Thoracic aorta (tissue), 2 donors: ENCODE data around the gene DPP6. TPM values are rescaled to one million over a fixed set of nuclear protein-coding genes. Genes with fewer than 3 reads are reported as not detected.

Source experiments
- ATAC-seq: fragments of 150-250 bp; one replicate; pipeline ENCODE4 v1.8.0; 2017; ENCODE audit warnings: low read depth; ENCODE audit not compliant: insufficient number of reproducible peaks, low FRiP score
- DNase-seq: peaks from one replicate; pipeline ENCODE4 v3.0.0-alpha.2; 2020; ENCODE audit warnings: low spot score
- H3K27ac ChIP-seq, 2 donors: fragments of 200-600 bp; sonication (generic); 1 replicate in 1 of 2; 2 replicates in 1 of 2; pipeline ENCODE4 v1.5.1; 2016; ENCODE audit warnings: mild to moderate bottlenecking in 2 of 2, moderate library complexity in 2 of 2
- H3K27me3 ChIP-seq: fragments of 200-600 bp; sonication (generic); replicated peaks from 2 replicates; pipeline ENCODE4 v1.6.0; 2016; ENCODE audit warnings: mild to moderate bottlenecking; ENCODE audit not compliant: insufficient read depth
- H3K36me3 ChIP-seq: fragments of 200-600 bp; sonication (generic); one replicate; pipeline ENCODE4 v1.5.1; 2016
- H3K4me1 ChIP-seq, 2 donors: fragments of 200-600 bp; sonication (generic); 1 replicate in 1 of 2; 2 replicates in 1 of 2; pipeline versions ENCODE4 v1.5.1 to v1.6.0; 2016; ENCODE audit warnings: low read depth in 2 of 2, mild to moderate bottlenecking in 1 of 2; ENCODE audit not compliant: control insufficient read depth in 1 of 2
- H3K4me3 ChIP-seq: fragments of 200-600 bp; sonication (generic); 2 replicates; pipeline ENCODE4 v1.5.1; 2016; ENCODE audit warnings: mild to moderate bottlenecking
- H3K9me3 ChIP-seq: fragments of 200-600 bp; sonication (generic); 2 replicates; pipeline ENCODE4 v1.5.1; 2016
- CTCF ChIP-seq: fragments of 200-600 bp; sonication (generic); IDR thresholded peaks from one replicate; pipeline ENCODE4 v1.5.1; 2019; ENCODE audit warnings: antibody characterized with exemption
- total RNA-seq, 2 donors: library from RNA; depleted of rRNA; stranded (reverse); fragments of >200 nt; gene quantifications; one replicate each; pipeline versions ENCODE4 v1.1.0 to v1.2.3, GENCODE V29; 2016

DPP6 gene
- total RNA-seq, 2 donors from 2014 or later = not detected

GRCh38 chr7:154440651-154441050 is 388.5 kb downstream of the DPP6 start:
- H3K27me3 ChIP-seq = no peaks in the 10 kb centered on the region
- no peak overlapping the region for H3K27ac ChIP-seq
- H3K9me3 ChIP-seq = no peaks in the 10 kb centered on the region
- H3K4me3 ChIP-seq = no peak overlapping the region
- DNase-seq = no peak
- TF ChIP-seq CTCF = no peak
- ATAC-seq = no peak
- no peaks in the 10 kb centered on the region for H3K36me3 ChIP-seq
- H3K4me1 ChIP-seq = no peaks in the 10 kb centered on the region

- no peak for ATAC-seq
Measured at GRCh38 chr7:154441811-154442210, 389.6 kb downstream of the DPP6 start.

GRCh38 chr7:154442939-154443338 is 390.7 kb downstream of the DPP6 start:
- no peak overlapping the region for H3K27ac ChIP-seq
- H3K36me3 ChIP-seq = no peaks in the 10 kb centered on the region
- no peak overlapping the region for H3K4me3 ChIP-seq
- no peaks in the 10 kb centered on the region for H3K9me3 ChIP-seq
- no peak for DNase-seq
- no peak for TF ChIP-seq CTCF
- H3K4me1 ChIP-seq = no peaks in the 10 kb centered on the region
- ATAC-seq = no peak
- H3K27me3 ChIP-seq = no peaks in the 10 kb centered on the region

More at GRCh38 chr7:154441811-154442210, 389.6 kb downstream of the DPP6 start:
- Histone ChIP-seq H3K4me3 (no peak overlapping the region), H3K27ac (no peak overlapping the region), H3K4me1 (no peaks in the 10 kb centered on the region), H3K27me3 (no peaks in the 10 kb centered on the region), H3K9me3 (no peaks in the 10 kb centered on the region), H3K36me3 (no peaks in the 10 kb centered on the region)
- no peak for DNase-seq
- TF ChIP-seq CTCF = no peak

- no peak for DNase-seq
- no peak for TF ChIP-seq CTCF
Measured at GRCh38 chr7:154450451-154450850, 398.3 kb downstream of the DPP6 start.

GRCh38 chr7:154451480-154452457 is 399.6 kb downstream of the DPP6 start:
- no peak for TF ChIP-seq CTCF
- no peak for ATAC-seq
- H3K27ac ChIP-seq = no peak overlapping the region

More at GRCh38 chr7:154450451-154450850, 398.3 kb downstream of the DPP6 start:
- H3K27me3 ChIP-seq = no peaks in the 10 kb centered on the region
- H3K27ac ChIP-seq = no peak overlapping the region
- no peaks in the 10 kb centered on the region for H3K4me1 ChIP-seq
- H3K36me3 ChIP-seq = no peaks in the 10 kb centered on the region
- no peak for ATAC-seq
- H3K9me3 ChIP-seq = no peaks in the 10 kb centered on the region
- H3K4me3 ChIP-seq = no peak overlapping the region

More at GRCh38 chr7:154451480-154452457, 399.6 kb downstream of the DPP6 start:
- no peaks in the 10 kb centered on the region for H3K9me3 ChIP-seq
- H3K4me3 ChIP-seq = no peak overlapping the region
- no peak for DNase-seq
- no peaks in the 10 kb centered on the region for H3K4me1 ChIP-seq
- no peaks in the 10 kb centered on the region for H3K36me3 ChIP-seq
- no peaks in the 10 kb centered on the region for H3K27me3 ChIP-seq
